Neural progenitor cell (in vitro differentiated cells): ENCODE results near the gene GNAI2. TPM values are rescaled to one million over a fixed set of nuclear protein-coding genes. Genes with fewer than 3 reads are reported as not detected.
"Not testable (repeated sequence)": the region's sequence is repeated elsewhere in the genome, so short reads cannot be mapped to it uniquely, and the experiment has no call there.

ENCODE experiments used
- DNase-seq: peaks from one replicate; pipeline ENCODE4 v3.0.0-alpha.2; 2016; ENCODE audit warnings: low spot score
- H2AFZ ChIP-seq: fragments of 200-600 bp; sonication (generic); replicated peaks from 2 replicates; pipeline ENCODE4 v1.6.1; 2016; ENCODE audit warnings: antibody characterized with exemption
- H3F3A ChIP-seq: fragments of 200-600 bp; sonication (generic); 2 replicates; pipeline ENCODE4 v1.6.1; 2016; ENCODE audit warnings: antibody characterized with exemption, low read depth
- H3K27ac ChIP-seq: fragments of 200-600 bp; sonication (generic); 2 replicates; pipeline ENCODE4 v1.5.1; 2016; ENCODE audit warnings: mild to moderate bottlenecking
- H3K27me3 ChIP-seq: fragments of 200-600 bp; sonication (generic); 2 replicates; pipeline ENCODE4 v1.6.1; 2016; ENCODE audit warnings: mild to moderate bottlenecking, moderate library complexity
- H3K36me3 ChIP-seq: fragments of 200-600 bp; sonication (generic); 2 replicates; pipeline ENCODE4 v1.5.1; 2016
- H3K4me1 ChIP-seq: fragments of 200-600 bp; sonication (generic); 2 replicates; pipeline ENCODE4 v1.6.1; 2016; ENCODE audit warnings: mixed run types
- H3K4me2 ChIP-seq: fragments of 200-600 bp; sonication (generic); 2 replicates; pipeline ENCODE4 v1.6.1; 2016
- H3K4me3 ChIP-seq: fragments of 200-600 bp; sonication (generic); 2 replicates; pipeline ENCODE4 v1.5.1; 2016
- H3K79me2 ChIP-seq: fragments of 200-600 bp; sonication (generic); 2 replicates; pipeline ENCODE4 v1.6.1; 2016; ENCODE audit warnings: low read depth
- H3K9ac ChIP-seq: fragments of 200-600 bp; sonication (generic); 2 replicates; pipeline ENCODE4 v1.6.1; 2016
- H3K9me3 ChIP-seq: fragments of 200-600 bp; sonication (generic); 2 replicates; pipeline ENCODE4 v1.5.1; 2016; ENCODE audit warnings: low read depth
- H4K20me1 ChIP-seq: fragments of 200-600 bp; sonication (generic); 2 replicates; pipeline ENCODE4 v1.6.1; 2016; ENCODE audit warnings: low read depth
- H3K27ac Mint-ChIP-seq: 3 replicates; pipeline ENCODE4 v1.8.0; 2021; ENCODE audit warnings: mixed read lengths
- H3K27me3 Mint-ChIP-seq: 2 replicates; pipeline ENCODE4 v1.8.0; 2022; ENCODE audit warnings: low read depth, mild to moderate bottlenecking, inconsistent platforms, moderate library complexity, mixed read lengths; ENCODE audit not compliant: insufficient read depth
- H3K36me3 Mint-ChIP-seq: 3 replicates; pipeline ENCODE4 v1.8.0; 2021; ENCODE audit warnings: mixed read lengths
- H3K4me1 Mint-ChIP-seq: 3 replicates; pipeline ENCODE4 v1.8.0; 2021; ENCODE audit warnings: mixed read lengths
- H3K4me3 Mint-ChIP-seq: 3 replicates; pipeline ENCODE4 v1.8.0; 2021; ENCODE audit warnings: mild to moderate bottlenecking, moderate library complexity, mixed read lengths
- H3K9me3 Mint-ChIP-seq: 3 replicates; pipeline ENCODE4 v1.8.0; 2020; ENCODE audit warnings: mixed read lengths
- CTCF ChIP-seq: fragments of 200-600 bp; sonication (generic); IDR thresholded peaks from 2 replicates; pipeline ENCODE4 v1.5.1; 2017; ENCODE audit warnings: antibody characterized with exemption, mild to moderate bottlenecking
- EZH2 ChIP-seq: fragments of 200-600 bp; sonication (generic); IDR thresholded peaks from 2 replicates; pipeline ENCODE4 v1.6.1; 2017; ENCODE audit warnings: antibody characterized with exemption, mild to moderate bottlenecking, moderate library complexity
- EZH2phosphoT487 ChIP-seq: fragments of 200-600 bp; sonication (generic); IDR thresholded peaks from 2 replicates; pipeline ENCODE4 v1.6.1; 2017; ENCODE audit warnings: antibody characterized with exemption
- total RNA-seq: library from RNA; depleted of rRNA; stranded (reverse); fragments of >200 nt; gene quantifications from 2 replicates; pipeline ENCODE4 v1.2.3, GENCODE V29; 2015; ENCODE audit warnings: low replicate concordance

Gene GNAI2
- total RNA-seq, 1 donor from 2014 or later, result 249 TPM

DNA sequence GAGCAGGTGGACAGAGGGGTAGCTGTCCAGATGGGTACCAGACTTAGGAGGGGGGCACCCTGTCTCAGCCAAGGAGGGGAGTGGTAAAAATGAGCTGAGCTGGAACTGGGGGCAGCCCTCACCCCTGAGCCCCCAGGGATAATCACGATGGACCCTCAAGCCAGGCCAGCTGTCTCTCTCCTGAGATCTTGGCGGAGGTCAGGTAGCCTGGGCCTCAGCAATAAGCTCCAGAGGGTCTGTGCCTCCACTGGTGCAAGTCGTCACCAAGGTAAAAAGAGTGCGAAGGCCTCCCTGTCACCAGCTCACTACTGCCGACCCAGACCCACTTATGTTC, 25.9 kb upstream of the GNAI2 start:
- H3K79me2 ChIP-seq, result no peaks in the 10 kb centered on the region
- no peak overlapping the region for H3K27ac Mint-ChIP-seq
- H3K27me3 Mint-ChIP-seq, result peaks cover 21% of the 10 kb centered on the region

GRCh38 chr3:50210510-50211367, 25.3 kb upstream of the GNAI2 start:
- no peaks in the 10 kb centered on the region for H3K9me3 ChIP-seq

More for the DNA sequence above, 25.9 kb upstream of the GNAI2 start:
- Histone ChIP-seq H3K4me1 (no peaks in the 10 kb centered on the region), H3K9ac (no peak overlapping the region), H3K36me3 (no peaks in the 10 kb centered on the region), H3K4me3 (no peak overlapping the region), H3K27me3 (peaks cover 25% of the 10 kb centered on the region), H3F3A (peaks cover 10% of the 10 kb centered on the region), H2AFZ (no peak overlapping the region), H3K27ac (no peak overlapping the region), H3K4me2 (no peak overlapping the region), H3K9me3 (no peaks in the 10 kb centered on the region), H4K20me1 (no peaks in the 10 kb centered on the region)
- TF ChIP-seq EZH2phosphoT487 (no peak), CTCF (no peak), EZH2 (no peak)
- no peak for DNase-seq
- Mint-ChIP-seq H3K9me3 (no peaks in the 10 kb centered on the region), H3K4me3 (no peak overlapping the region), H3K4me1 (peaks cover 12% of the 10 kb centered on the region), H3K36me3 (no peaks in the 10 kb centered on the region)

GRCh38 chr3:50211368-50211717, 24.7 kb upstream of the GNAI2 start:
- H3K4me1 Mint-ChIP-seq, result peaks cover 10% of the 10 kb centered on the region
- H3K4me2 ChIP-seq, H3K27ac Mint-ChIP-seq, H3K4me3 ChIP-seq, H3K36me3 ChIP-seq, H3K9me3 Mint-ChIP-seq, H3K27ac ChIP-seq, DNase-seq, H3K4me3 Mint-ChIP-seq, H3K4me1 ChIP-seq, H2AFZ ChIP-seq, H3K79me2 ChIP-seq, H3K9me3 ChIP-seq, H3F3A ChIP-seq, H4K20me1 ChIP-seq, H3K36me3 Mint-ChIP-seq, H3K9ac ChIP-seq: not testable (repeated sequence)
- peaks cover 13% of the 10 kb centered on the region for H3K27me3 ChIP-seq
- H3K27me3 Mint-ChIP-seq, result peaks cover 15% of the 10 kb centered on the region

More at GRCh38 chr3:50210510-50211367, 25.3 kb upstream of the GNAI2 start:
- Histone ChIP-seq H3K27me3 (peaks cover 19% of the 10 kb centered on the region), H3K36me3 (no peaks in the 10 kb centered on the region), H3K4me1 (no peaks in the 10 kb centered on the region), H3K4me2 (no peak overlapping the region), H3K79me2 (no peaks in the 10 kb centered on the region), H4K20me1 (no peaks in the 10 kb centered on the region), H3F3A (peaks cover 10% of the 10 kb centered on the region), H3K4me3 (no peak overlapping the region), H3K27ac (no peak overlapping the region), H2AFZ (no peak overlapping the region), H3K9ac (no peak overlapping the region)
- Mint-ChIP-seq H3K36me3 (no peaks in the 10 kb centered on the region), H3K27ac (no peak overlapping the region), H3K4me3 (no peak overlapping the region), H3K9me3 (no peaks in the 10 kb centered on the region), H3K4me1 (peaks cover 12% of the 10 kb centered on the region), H3K27me3 (peaks cover 18% of the 10 kb centered on the region)
- TF ChIP-seq EZH2phosphoT487, result no peak
- no peak for TF ChIP-seq EZH2
- TF ChIP-seq CTCF, result no peak
- no peak for DNase-seq

- H3K27ac Mint-ChIP-seq, result no peak overlapping the region
- Histone ChIP-seq H3K36me3 (no peaks in the 10 kb centered on the region), H3K27me3 (peaks cover 7% of the 10 kb centered on the region), H3K27ac (no peak overlapping the region), H3F3A (no peaks in the 10 kb centered on the region), H3K79me2 (no peaks in the 10 kb centered on the region), H3K9ac (no peak overlapping the region), H4K20me1 (no peaks in the 10 kb centered on the region), H3K4me3 (no peak overlapping the region), H3K4me2 (no peak overlapping the region), H3K9me3 (no peaks in the 10 kb centered on the region), H2AFZ (no peak overlapping the region), H3K4me1 (no peaks in the 10 kb centered on the region)
- no peak for TF ChIP-seq EZH2phosphoT487
- no peak for TF ChIP-seq EZH2
- no peak for TF ChIP-seq CTCF
- no peak overlapping the region for H3K4me3 Mint-ChIP-seq
- no peaks in the 10 kb centered on the region for H3K36me3 Mint-ChIP-seq
- no peak for DNase-seq
- peaks cover 11% of the 10 kb centered on the region for H3K27me3 Mint-ChIP-seq
- H3K4me1 Mint-ChIP-seq, result peaks cover 9% of the 10 kb centered on the region
- no peaks in the 10 kb centered on the region for H3K9me3 Mint-ChIP-seq
Observed at GRCh38 chr3:50211930-50212329, 24.1 kb upstream of the GNAI2 start.
